Fibroblast of mammary gland (primary cell): ENCODE results near the gene PDZRN3.
"Not testable (repeated sequence)": the region's sequence is repeated elsewhere in the genome, so short reads cannot be mapped to it uniquely, and the experiment has no call there.

ENCODE experiments used
- DNase-seq: peaks from one replicate; pipeline ENCODE4 v3.0.0-alpha.2; 2010; ENCODE audit warnings: low read depth
- H3K4me3 ChIP-seq: 2 replicates; pipeline ENCODE4 v1.5.1; 2011; ENCODE audit warnings: low read depth, mild to moderate bottlenecking, low read length, moderate library complexity; ENCODE audit not compliant: control insufficient read depth
- TF ChIP-seq, protein P1 (sequence below): conservative IDR thresholded peaks from 2 replicates; pipeline ENCODE4 v1.5.1; 2011; ENCODE audit warnings: low read depth, low read length, inconsistent platforms; ENCODE audit not compliant: control insufficient read depth, insufficient read depth

PDZRN3 gene

GRCh38 chr3:73471986-73472787, 152.6 kb downstream of the PDZRN3 start:
- TF ChIP-seq, protein P1, sequence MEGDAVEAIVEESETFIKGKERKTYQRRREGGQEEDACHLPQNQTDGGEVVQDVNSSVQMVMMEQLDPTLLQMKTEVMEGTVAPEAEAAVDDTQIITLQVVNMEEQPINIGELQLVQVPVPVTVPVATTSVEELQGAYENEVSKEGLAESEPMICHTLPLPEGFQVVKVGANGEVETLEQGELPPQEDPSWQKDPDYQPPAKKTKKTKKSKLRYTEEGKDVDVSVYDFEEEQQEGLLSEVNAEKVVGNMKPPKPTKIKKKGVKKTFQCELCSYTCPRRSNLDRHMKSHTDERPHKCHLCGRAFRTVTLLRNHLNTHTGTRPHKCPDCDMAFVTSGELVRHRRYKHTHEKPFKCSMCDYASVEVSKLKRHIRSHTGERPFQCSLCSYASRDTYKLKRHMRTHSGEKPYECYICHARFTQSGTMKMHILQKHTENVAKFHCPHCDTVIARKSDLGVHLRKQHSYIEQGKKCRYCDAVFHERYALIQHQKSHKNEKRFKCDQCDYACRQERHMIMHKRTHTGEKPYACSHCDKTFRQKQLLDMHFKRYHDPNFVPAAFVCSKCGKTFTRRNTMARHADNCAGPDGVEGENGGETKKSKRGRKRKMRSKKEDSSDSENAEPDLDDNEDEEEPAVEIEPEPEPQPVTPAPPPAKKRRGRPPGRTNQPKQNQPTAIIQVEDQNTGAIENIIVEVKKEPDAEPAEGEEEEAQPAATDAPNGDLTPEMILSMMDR: no peak
- H3K4me3 ChIP-seq: no peak overlapping the region
- DNase-seq: no peak

GRCh38 chr3:73470860-73471259, 153.9 kb downstream of the PDZRN3 start:
- DNase-seq: peak; percentile 42
- TF ChIP-seq, protein P1: no peak
- no peak overlapping the region for H3K4me3 ChIP-seq

DNA sequence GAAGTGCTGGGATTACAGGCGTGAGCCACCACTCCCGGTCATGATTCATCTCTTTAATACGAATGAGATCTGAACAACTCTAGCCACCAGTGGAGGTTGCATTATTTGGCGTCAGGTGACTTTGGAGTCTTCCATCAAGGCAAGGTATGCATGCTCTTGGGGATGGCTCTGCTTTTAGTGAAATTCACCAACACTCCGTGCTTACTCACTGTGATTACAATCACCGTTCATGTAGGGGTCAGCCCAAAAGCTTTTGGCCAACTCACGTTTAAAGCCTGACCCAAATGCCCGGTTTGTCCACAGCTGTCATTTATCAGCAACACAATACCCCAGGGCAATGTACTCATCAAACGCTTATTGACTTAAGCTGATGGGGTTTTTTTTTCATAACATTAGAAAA, 155.4 kb downstream of the PDZRN3 start:
- peak; percentile 26 for DNase-seq
- TF ChIP-seq, protein P1: no peak

DNA sequence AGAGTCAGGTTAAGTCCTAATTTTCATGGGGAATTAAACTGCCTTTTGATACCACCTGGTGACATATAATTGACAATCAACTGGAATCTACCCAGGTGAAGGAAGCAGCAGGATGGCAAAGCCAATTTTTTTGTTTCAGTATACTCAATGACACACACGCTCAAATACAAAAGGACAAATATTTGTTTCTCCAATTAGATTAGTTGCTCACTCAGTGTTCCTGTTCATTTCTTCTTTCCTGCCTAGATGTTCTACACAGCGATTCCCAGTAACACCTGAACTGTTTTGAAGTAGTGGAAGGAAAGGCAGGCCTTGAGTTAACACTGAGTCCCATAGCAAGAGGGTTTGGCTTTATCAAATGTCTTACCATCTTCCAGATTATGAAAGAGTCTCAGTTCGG, 157.5 kb downstream of the PDZRN3 start:
- TF ChIP-seq, protein P1: no peak
- no peak overlapping the region for H3K4me3 ChIP-seq
- DNase-seq: no peak

More for the DNA sequence above, 155.4 kb downstream of the PDZRN3 start:
- H3K4me3 ChIP-seq: no peak overlapping the region

DNA sequence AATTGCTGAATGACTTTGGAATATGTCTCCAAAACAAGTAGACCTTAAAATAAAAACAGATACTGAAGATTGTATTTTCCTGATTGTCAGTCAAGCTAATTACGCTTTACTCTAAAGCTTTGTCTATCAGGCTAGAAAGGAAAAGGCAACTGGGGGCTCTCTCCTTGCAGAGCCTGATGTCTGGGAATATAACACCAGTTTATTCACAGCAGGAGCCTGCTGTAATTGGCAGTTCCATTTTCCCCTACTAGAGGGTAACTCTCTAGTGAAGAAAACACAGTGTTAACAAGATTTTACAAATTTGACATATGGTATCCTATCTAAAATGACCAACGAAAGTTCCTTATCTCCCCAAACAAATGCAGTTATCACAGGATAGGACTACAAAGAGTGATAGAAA, 158.8 kb downstream of the PDZRN3 start:
- DNase-seq: no peak
- TF ChIP-seq, protein P1: no peak
- H3K4me3 ChIP-seq: no peak overlapping the region

GRCh38 chr3:73464126-73464525, 160.6 kb downstream of the PDZRN3 start:
- DNase-seq: peak; percentile 62
- H3K4me3 ChIP-seq: not testable (repeated sequence)

- TF ChIP-seq, protein P1: no peak
- peak; percentile 68 for DNase-seq
These were observed 163.2 kb downstream of the PDZRN3 start for GRCh38 chr3:73461547-73461946.

More at GRCh38 chr3:73461547-73461946, 163.2 kb downstream of the PDZRN3 start:
- H3K4me3 ChIP-seq: no peak overlapping the region
